ENCODE data around the gene MEGF11.

MEGF11 gene

GRCh38 chr15:66253418-66254088, at the start of gene MEGF11:
TSS of gene MEGF11 (minus strand) at chr15:66253750. CDS start at chr15:66128403, 125,347 bp downstream.
- FAIRE-seq, result no peak

- FAIRE-seq, result no peak
These were observed 49.1 kb upstream of the MEGF11 start for GRCh38 chr15:66302489-66303278.

GRCh38 chr15:66298803-66299251, 45.3 kb upstream of the MEGF11 start:
- no peak for FAIRE-seq

- no peak for FAIRE-seq
These were observed 42.6 kb upstream of the MEGF11 start for GRCh38 chr15:66296186-66296585.

- FAIRE-seq, result no peak
These were observed 41.3 kb upstream of the MEGF11 start for GRCh38 chr15:66294932-66295235.

GRCh38 chr15:66294157-66294931, 40.8 kb upstream of the MEGF11 start:
- peak; percentile 52 for FAIRE-seq

- no peak for FAIRE-seq
These were observed 40.0 kb upstream of the MEGF11 start, which contains the start of gene DIS3L for GRCh38 chr15:66293419-66294156. TSS of gene DIS3L (plus strand) at chr15:66293568. CDS start at chr15:66293597, 29 bp downstream.

GRCh38 chr15:66292571-66293418, 39.2 kb upstream of the MEGF11 start:
- no peak for FAIRE-seq

GRCh38 chr15:66291816-66292570, 38.4 kb upstream of the MEGF11 start:
- FAIRE-seq, result no peak

- no peak for FAIRE-seq
These were observed 37.0 kb upstream of the MEGF11 start for GRCh38 chr15:66290518-66290917.

GRCh38 chr15:66290007-66290406, 36.5 kb upstream of the MEGF11 start:
- no peak for FAIRE-seq

- no peak for FAIRE-seq
These were observed 35.1 kb upstream of the MEGF11 start for GRCh38 chr15:66288551-66289185.

GRCh38 chr15:66288093-66288492, 34.5 kb upstream of the MEGF11 start:
- no peak for FAIRE-seq

GRCh38 chr15:66287461-66288057, 34.0 kb upstream of the MEGF11 start:
- peak; percentile 99 for FAIRE-seq

- FAIRE-seq, result no peak
These were observed 32.2 kb upstream of the MEGF11 start for GRCh38 chr15:66285533-66286280.

GRCh38 chr15:66284271-66284670, 30.7 kb upstream of the MEGF11 start:
- no peak for FAIRE-seq

- FAIRE-seq, result no peak
These were observed 25.1 kb upstream of the MEGF11 start for GRCh38 chr15:66278671-66279070.

- no peak for FAIRE-seq
These were observed 24.5 kb upstream of the MEGF11 start for GRCh38 chr15:66278056-66278455.

GRCh38 chr15:66276546-66276945, 23.0 kb upstream of the MEGF11 start:
- FAIRE-seq, result no peak

All from G401.6 (cell line).